OCI-LY7 (cell line): ENCODE results near the gene MRPL41. TPM values are rescaled to one million over a fixed set of nuclear protein-coding genes. Genes with fewer than 3 reads are reported as not detected.
A peak's percentile ranks its signal among the peaks of the same experiment; 100 is the strongest.

ENCODE experiments used
- BruUV-seq: library from RNA; stranded (reverse); fragments of 400-500 nt; replicated peaks from 2 replicates; lab custom pipeline; 2021; lab: Mats Ljungman, UMichigan
- CTCF ChIA-PET: fragments of 300-600 bp; sonication (Branson Sonifier 250); formaldehyde crosslinking; loops from one replicate; lab custom pipeline; 2022; ENCODE audit warnings: antibody characterized with exemption; ENCODE audit not compliant: unreplicated experiment; lab: Charles Lee
- POLR2A ChIA-PET: fragments of 300-600 bp; sonication (Branson Sonifier 250); formaldehyde crosslinking; loops from one replicate; lab custom pipeline; 2022; ENCODE audit warnings: antibody characterized with exemption; lab: Charles Lee
- DNase-seq: peaks from one replicate; pipeline ENCODE4 v3.0.0-alpha.2; 2015; ENCODE audit warnings: low spot score
- H2AFZ ChIP-seq: fragments of 200-600 bp; sonication (generic), shearing (Covaris generic); 2 replicates; pipeline ENCODE4 v1.6.1; 2014; ENCODE audit warnings: mild to moderate bottlenecking, antibody characterized with exemption, low read length, moderate library complexity
- H3K27ac ChIP-seq: fragments of 200-600 bp; sonication (generic); 2 replicates; pipeline ENCODE4 v1.5.1; 2014; ENCODE audit warnings: mixed run types, low read depth, mild to moderate bottlenecking, moderate library complexity, low read length, inconsistent platforms; ENCODE audit not compliant: poor library complexity, severe bottlenecking
- H3K36me3 ChIP-seq: fragments of 200-600 bp; sonication (generic); 2 replicates; pipeline ENCODE4 v1.6.1; 2014; ENCODE audit warnings: mild to moderate bottlenecking, antibody characterized with exemption, low read length, moderate library complexity, mixed read lengths; ENCODE audit not compliant: insufficient read depth
- H3K4me1 ChIP-seq: fragments of 200-600 bp; sonication (generic); 2 replicates; pipeline ENCODE4 v1.5.1; 2014; ENCODE audit warnings: mild to moderate bottlenecking, low read length; ENCODE audit not compliant: insufficient read depth, poor library complexity, severe bottlenecking
- H3K4me2 ChIP-seq: fragments of 200-600 bp; sonication (generic); 2 replicates; pipeline ENCODE4 v1.6.1; 2014; ENCODE audit warnings: mild to moderate bottlenecking, low read length
- H3K4me3 ChIP-seq: fragments of 200-600 bp; sonication (generic); 2 replicates; pipeline ENCODE4 v1.5.1; 2014; ENCODE audit warnings: mild to moderate bottlenecking, low read depth, low read length; ENCODE audit not compliant: poor library complexity, severe bottlenecking
- H3K79me2 ChIP-seq: fragments of 200-600 bp; sonication (generic); 2 replicates; pipeline ENCODE4 v1.6.1; 2016; ENCODE audit warnings: low read depth, mild to moderate bottlenecking, low read length, moderate library complexity, mixed read lengths; ENCODE audit not compliant: insufficient read depth
- H3K9me2 ChIP-seq: fragments of 200-600 bp; sonication (generic); 2 replicates; pipeline ENCODE4 v1.6.1; 2016; ENCODE audit warnings: mild to moderate bottlenecking, low read length, mixed read lengths; ENCODE audit not compliant: insufficient read depth
- H3K9me3 ChIP-seq: fragments of 200-600 bp; sonication (generic); 2 replicates; pipeline ENCODE4 v1.6.1; 2014; ENCODE audit warnings: mild to moderate bottlenecking, mixed run types, low read length, mixed read lengths
- H4K20me1 ChIP-seq: fragments of 200-600 bp; sonication (generic); 2 replicates; pipeline ENCODE4 v1.6.1; 2014; ENCODE audit warnings: mild to moderate bottlenecking, antibody characterized with exemption, low read length, moderate library complexity, mixed read lengths; ENCODE audit not compliant: insufficient read depth
- EZH2phosphoT487 ChIP-seq: fragments of 200-600 bp; sonication (generic); IDR thresholded peaks from 2 replicates; pipeline ENCODE4 v1.6.1; 2018; ENCODE audit warnings: low read depth, borderline replicate concordance, mild to moderate bottlenecking, mixed run types, antibody characterized with exemption, low read length, moderate library complexity, mixed read lengths
- intact Hi-C: fragments of 100-400 bp; cut with micrococcal nuclease; formaldehyde crosslinking; loops from one replicate; pipeline ENCODE4 v1.10.0; 2022; ENCODE audit not compliant: unreplicated experiment
- total RNA-seq, 2 experiments: library from RNA; depleted of rRNA in 1 of 2; stranded (reverse); fragments of >200 nt in 1 of 2; shearing (Covaris generic) in 1 of 2; gene quantifications; 2 replicates each; pipeline ENCODE4 v1.2.3, GENCODE V29; 2014 to 2022
- TF ChIP-seq, protein P1 (sequence below): fragments of 200-600 bp; sonication (generic); conservative IDR thresholded peaks from 2 replicates; pipeline ENCODE4 v1.5.1; 2014; ENCODE audit warnings: mild to moderate bottlenecking, antibody characterized with exemption, low read length, moderate library complexity, mixed read lengths

MRPL41 gene
- total RNA-seq, 2 experiments from 2014 or later, result 26.4 to 34.8 TPM

DNA sequence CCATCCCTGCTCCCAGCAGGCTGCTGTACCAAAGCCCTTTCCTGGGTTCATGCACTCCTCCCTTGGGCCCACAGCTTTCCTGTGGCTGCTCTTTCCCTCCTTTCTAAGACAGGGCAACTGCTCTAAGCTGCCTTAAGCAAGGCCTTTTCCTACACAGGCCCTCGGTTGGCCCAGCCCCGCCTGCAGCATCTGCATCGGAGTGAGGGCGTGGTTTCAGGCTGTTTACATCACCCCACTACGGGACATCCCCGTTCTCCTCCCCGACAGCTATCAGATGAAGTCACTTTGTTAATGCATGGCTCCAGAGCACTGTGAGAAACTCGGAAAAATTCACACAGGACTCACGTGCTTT, 23.7 kb downstream of the MRPL41 start:
- DNase-seq, result peak; percentile 33
- Histone ChIP-seq H3K4me1 (peaks cover 40% of the 10 kb centered on the region), H3K79me2 (peaks cover 52% of the 10 kb centered on the region), H3K9me2 (no peaks in the 10 kb centered on the region), H3K9me3 (no peaks in the 10 kb centered on the region), H3K27ac (peak overlapping the region; percentile 84), H3K4me2 (peak overlapping the region; percentile 92), H2AFZ (no peak overlapping the region), H3K4me3 (peak overlapping the region; percentile 97), H3K36me3 (peaks cover 65% of the 10 kb centered on the region), H4K20me1 (peaks cover 12% of the 10 kb centered on the region; the same call in 1 of the 2 replicates)
- ChIA-PET CTCF (interaction anchor here (0.6 kb wide), 1 partner anchor 9 kb away, joined by 3 read pairs; no protein-coding TSS in a partner anchor), POLR2A (no interaction called here)
- BruUV-seq, result TSS peak; percentile 36
- TF ChIP-seq, protein P1, sequence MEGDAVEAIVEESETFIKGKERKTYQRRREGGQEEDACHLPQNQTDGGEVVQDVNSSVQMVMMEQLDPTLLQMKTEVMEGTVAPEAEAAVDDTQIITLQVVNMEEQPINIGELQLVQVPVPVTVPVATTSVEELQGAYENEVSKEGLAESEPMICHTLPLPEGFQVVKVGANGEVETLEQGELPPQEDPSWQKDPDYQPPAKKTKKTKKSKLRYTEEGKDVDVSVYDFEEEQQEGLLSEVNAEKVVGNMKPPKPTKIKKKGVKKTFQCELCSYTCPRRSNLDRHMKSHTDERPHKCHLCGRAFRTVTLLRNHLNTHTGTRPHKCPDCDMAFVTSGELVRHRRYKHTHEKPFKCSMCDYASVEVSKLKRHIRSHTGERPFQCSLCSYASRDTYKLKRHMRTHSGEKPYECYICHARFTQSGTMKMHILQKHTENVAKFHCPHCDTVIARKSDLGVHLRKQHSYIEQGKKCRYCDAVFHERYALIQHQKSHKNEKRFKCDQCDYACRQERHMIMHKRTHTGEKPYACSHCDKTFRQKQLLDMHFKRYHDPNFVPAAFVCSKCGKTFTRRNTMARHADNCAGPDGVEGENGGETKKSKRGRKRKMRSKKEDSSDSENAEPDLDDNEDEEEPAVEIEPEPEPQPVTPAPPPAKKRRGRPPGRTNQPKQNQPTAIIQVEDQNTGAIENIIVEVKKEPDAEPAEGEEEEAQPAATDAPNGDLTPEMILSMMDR, result no peak
- TF ChIP-seq EZH2phosphoT487, result no peak
- intact Hi-C loops, result loop anchor here (5.0 kb wide), 1 partner anchor 97 kb away; no protein-coding TSS in a partner anchor

DNA sequence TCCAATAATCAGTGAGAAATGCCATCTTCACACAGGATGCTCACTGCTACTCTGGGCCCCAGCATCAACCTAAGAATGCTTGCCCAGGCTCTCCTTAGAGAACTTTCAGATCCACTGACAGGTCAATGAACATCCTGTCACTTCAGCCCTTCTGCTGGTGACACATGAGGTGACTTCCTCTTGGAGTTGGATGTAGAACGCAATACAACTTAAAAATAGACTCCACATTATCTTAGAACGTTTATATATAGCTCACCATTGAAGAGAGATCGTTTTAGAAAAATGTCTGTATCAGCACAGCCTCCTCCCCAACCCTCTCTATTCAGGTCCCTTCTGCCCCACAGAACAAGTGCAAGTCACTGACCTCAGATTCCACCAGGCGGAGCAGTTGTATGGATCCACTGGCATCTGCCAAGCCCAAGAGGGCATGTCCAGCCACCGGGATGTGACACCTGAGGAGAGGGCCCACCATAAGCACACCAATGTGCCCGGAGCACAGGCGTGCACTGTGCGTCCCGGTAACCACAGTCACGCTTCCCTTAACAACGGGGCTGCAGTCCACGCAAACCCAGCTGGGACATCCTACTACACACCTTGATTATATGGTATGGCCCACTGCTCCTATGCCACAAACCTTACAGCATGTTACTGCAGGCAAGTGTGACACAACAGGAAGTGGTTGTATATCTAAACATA, 24.2 kb downstream of the MRPL41 start:
- H3K4me2 ChIP-seq, result peak overlapping the region; percentile 92
- ChIA-PET POLR2A (interaction anchor here (1.2 kb wide), 1 partner anchor 22 kb away, joined by 3 read pairs; no protein-coding TSS in a partner anchor), CTCF (interaction anchor here (0.6 kb wide), 1 partner anchor 8 kb away, joined by 3 read pairs; no protein-coding TSS in a partner anchor)
- DNase-seq, result peak; percentile 80
- BruUV-seq, result no TSS peak
- H3K27ac ChIP-seq, result peak overlapping the region; percentile 84
- H3K4me1 ChIP-seq, result peaks cover 40% of the 10 kb centered on the region
- no peak overlapping the region for H2AFZ ChIP-seq
- TF ChIP-seq, protein P1, result peak; percentile 76
- no peak for TF ChIP-seq EZH2phosphoT487
- peaks cover 52% of the 10 kb centered on the region for H3K79me2 ChIP-seq
- no peaks in the 10 kb centered on the region for H3K9me2 ChIP-seq
- peaks cover 65% of the 10 kb centered on the region for H3K36me3 ChIP-seq
- no peaks in the 10 kb centered on the region for H3K9me3 ChIP-seq
- H3K4me3 ChIP-seq, result peak overlapping the region; percentile 97
- peaks cover 12% of the 10 kb centered on the region; the same call in 1 of the 2 replicates for H4K20me1 ChIP-seq
- intact Hi-C loops, result loop anchor here (2.0 to 5.0 kb wide), 2 partner anchors 15 to 96 kb away; partner anchors contain the start of gene ZMYND19
